GM18907 (cell line): ENCODE measurements around the gene TRPM3.

Experiments
- ATAC-seq: cut with Tn5 transposase; IDR thresholded peaks from one replicate; pipeline ENCODE4 v1.9.1; 2021; ENCODE audit warnings: mild to moderate bottlenecking, moderate library complexity; ENCODE audit not compliant: unreplicated experiment

Gene TRPM3

DNA sequence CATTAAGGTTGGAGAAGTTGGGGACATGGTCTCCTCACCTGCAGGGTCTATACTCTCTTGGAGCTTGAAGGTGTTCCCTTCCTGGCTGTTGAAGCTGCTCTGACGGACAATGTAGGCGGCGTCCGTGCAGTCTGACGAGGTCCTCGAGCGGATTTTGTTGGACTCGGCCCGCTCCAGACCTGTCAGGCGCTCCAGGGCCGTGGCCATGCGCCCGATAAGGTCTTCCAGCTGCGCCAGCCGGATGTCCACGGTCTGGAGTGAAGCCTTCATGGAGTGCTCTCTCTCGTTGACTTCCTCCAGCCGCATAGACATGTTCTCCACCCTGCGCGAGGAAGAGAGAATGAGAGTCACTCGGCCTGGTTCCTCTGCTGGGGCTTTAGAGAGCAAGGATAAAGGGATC lies 584.3 kb downstream of the TRPM3 start:
- no peak for ATAC-seq

DNA sequence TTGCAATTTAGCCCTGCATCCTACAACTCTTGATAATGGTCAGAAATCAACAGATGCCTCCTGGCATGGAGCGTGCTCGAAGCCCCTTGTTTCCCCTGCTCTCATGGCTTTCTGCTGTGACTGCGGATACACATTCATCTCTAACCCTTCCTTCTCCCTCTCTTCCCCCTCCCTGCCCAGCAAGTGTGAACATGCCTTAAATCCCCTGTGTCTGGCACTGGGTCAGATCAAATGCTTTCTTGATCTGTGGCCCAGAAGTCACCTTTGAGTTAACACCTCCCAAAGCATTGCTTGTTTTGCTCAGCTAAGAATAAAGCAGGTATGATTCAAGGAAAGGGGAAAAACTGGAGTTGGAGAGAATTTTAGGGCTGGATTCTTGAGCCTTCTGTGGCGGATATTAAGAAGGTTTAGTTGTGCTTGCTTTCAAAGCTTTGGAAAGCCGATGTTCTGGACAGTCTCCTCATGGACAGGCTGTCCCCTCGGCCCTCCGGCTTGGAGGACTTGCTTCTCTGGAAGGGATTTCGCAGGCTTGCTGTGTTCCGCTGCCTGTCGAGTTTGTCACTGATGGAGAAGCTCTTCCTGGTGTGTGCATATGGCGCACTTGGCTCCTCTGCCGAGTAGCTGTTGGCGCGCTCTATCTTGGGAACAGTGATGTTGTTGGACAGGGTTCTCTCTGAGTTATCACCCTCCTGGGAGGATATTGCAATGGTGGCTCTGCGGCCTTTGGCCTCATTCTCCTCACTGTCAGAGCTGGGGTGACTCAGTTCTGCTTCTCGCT lies 585.7 kb downstream of the TRPM3 start:
- no peak for ATAC-seq

GRCh38 chr9:70534471-70534870 lies 587.0 kb downstream of the TRPM3 start:
- ATAC-seq = no peak

GRCh38 chr9:70534061-70534460 lies 587.4 kb downstream of the TRPM3 start:
- no peak for ATAC-seq

DNA sequence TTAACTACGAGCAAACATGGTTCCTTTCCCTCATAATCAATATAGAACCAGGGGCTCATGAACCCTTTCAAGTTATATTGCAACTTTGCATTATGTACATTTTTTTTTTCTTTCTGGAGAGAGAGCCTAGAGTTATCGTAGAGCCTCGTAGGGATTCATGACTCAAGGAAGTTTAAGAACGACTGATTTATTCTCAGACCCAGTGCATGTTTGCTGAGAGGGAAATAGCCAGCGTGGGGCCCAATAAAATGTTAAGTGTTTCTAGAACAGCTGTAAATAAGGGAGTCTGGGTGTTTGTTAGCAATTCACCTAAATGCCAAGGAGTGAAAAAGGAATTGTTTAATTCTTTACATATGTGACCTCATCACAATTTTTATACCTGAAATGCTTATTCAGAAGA lies 587.9 kb downstream of the TRPM3 start:
- no peak for ATAC-seq

- no peak for ATAC-seq
Observed at GRCh38 chr9:70532716-70533115, 588.7 kb downstream of the TRPM3 start.

DNA sequence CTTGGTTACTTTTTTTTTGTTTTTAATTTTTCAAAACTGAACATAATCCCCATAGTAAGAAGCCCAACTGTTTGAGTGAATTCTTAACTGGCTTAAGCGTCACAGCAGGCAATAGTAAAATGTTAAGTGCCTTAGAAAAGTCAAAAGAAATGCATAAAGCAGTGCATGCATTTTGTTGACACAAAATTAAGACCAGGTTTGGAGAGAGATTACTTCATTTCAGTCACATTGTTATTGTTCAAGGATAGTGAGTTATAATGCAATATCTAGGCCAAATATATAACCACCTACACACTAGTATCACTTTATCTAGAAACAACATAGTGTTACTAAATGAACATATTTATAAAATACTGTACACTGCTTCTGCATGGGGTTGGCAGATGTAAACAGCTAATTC lies 590.1 kb downstream of the TRPM3 start:
- ATAC-seq = no peak

DNA sequence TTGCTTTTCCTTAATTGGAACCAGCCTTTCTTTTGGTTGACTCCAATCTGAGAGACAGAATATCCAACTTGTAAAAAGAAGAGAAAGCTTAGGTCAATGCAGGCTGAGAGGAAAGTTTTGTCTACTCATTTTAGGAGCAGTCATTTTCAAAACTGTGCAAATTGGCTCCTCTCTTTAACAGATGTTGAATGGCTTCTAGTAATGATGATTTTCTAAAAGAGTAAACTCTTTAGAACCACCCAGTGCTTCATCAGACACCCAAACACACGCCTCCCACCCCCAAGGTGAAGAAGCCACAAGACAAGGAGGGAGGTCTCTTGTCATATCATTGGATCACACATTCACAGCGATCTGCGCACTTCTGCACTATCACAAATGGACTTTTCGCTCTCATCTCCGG lies 590.7 kb downstream of the TRPM3 start:
- ATAC-seq = no peak

- ATAC-seq = no peak
Observed at GRCh38 chr9:70529833-70530232, 591.6 kb downstream of the TRPM3 start.

- no peak for ATAC-seq
Observed at GRCh38 chr9:70529377-70529776, 592.0 kb downstream of the TRPM3 start.

DNA sequence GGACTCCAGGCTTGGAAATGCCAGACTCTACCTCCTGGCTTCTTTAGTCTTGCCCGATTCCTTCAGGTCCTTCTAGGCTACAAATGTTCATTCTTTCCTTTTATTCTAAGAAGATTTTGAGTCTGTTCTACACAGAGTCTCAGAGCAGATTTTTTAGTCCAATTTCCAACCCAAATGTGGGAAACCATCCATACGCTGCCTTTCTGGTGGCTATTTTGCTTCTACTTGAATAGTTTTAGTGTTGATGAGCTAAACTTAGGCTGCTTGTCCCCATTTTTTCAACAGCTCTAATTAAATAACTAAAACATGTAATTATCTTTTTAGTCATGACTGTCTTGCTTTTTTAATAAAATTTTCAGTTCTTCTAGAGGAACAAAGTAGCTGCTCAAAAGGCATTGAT lies 594.5 kb downstream of the TRPM3 start:
- ATAC-seq = no peak

GRCh38 chr9:70525519-70525918 lies 595.9 kb downstream of the TRPM3 start:
- no peak for ATAC-seq

DNA sequence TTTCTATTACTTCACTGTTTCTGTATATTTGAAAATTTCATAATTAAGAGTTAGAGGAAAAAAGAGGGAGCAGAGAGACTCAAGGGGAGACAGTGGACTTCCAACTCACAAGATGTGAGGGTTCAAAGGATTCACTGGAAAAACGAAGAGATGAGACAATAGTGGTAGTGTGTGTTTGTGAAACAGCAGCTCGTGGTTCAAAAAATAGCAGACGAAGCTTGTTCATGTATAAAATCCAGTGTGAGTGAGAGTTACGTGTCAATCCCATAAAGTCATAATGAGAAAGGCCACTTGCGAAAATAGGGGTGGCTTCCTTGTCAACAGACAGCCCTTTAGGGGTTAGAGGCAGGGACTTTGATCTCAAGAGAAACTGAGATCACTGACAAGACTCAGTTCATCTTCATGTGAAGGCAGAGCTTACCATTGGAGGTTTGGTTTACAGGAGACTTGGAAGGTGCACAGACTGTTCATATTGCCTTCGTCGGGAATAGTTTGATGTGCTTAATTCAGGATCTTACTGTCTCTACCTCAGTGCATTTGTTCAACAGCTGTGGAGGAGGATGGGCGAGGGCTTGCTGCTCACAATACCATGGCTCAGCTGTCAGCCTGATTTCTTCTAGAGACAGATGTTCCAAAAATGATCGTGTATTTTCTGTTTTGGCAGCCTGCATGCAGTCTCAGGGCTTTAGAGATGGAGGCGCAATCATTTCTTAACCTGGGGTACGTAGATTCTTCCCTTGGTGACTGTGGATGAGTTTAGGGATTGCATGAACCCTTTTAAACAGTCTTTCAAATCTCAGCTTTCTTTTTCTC lies 601.3 kb downstream of the TRPM3 start:
- peak; percentile 81 for ATAC-seq

- ATAC-seq = no peak
Observed at GRCh38 chr9:70517926-70518610, 603.4 kb downstream of the TRPM3 start.

DNA sequence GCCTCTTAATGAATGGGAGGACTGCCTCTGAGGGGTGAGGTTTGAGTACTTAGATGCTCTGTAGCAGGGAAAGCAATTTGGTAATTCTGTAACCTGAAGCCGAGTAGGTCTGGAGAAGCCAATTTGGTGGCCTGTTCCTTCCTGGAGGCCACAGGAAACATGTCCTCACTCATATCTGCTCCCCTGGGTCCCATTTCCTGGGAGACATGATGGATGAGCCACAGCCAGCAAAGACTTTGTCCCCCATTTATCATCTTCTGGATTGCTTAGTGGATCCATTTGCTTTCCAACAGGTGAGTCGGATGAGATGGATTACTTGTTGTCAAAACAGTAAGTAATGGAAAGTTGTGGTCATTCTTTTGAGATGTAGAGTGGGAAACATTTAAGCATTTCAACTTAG lies 607.1 kb downstream of the TRPM3 start:
- ATAC-seq = no peak

GRCh38 chr9:70511858-70512257 lies 609.6 kb downstream of the TRPM3 start:
- ATAC-seq = no peak

GRCh38 chr9:70510157-70510770 lies 611.2 kb downstream of the TRPM3 start:
- no peak for ATAC-seq

DNA sequence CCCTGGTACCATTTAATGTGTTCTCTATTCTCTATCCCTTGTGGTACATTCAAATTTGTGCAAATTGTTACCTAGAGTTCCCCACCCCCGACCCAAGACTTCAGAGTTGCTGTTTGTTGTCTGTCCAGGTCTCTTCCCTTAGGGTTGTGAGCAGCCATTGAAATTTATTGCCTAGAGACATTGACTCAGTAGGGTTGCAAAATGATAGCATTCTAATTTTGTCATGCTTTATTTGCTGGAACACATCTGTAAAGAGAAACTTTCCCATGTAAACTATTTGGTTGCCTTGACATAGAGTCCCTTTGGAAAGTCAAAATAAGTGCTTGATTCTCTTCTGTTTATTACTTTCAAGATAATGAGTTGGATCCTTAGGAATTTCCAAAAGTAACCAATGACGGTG lies 615.3 kb downstream of the TRPM3 start:
- ATAC-seq = no peak

- no peak for ATAC-seq
Observed at GRCh38 chr9:70504834-70505233, 616.6 kb downstream of the TRPM3 start.

GRCh38 chr9:70502690-70503089 lies 618.7 kb downstream of the TRPM3 start:
- ATAC-seq = no peak

DNA sequence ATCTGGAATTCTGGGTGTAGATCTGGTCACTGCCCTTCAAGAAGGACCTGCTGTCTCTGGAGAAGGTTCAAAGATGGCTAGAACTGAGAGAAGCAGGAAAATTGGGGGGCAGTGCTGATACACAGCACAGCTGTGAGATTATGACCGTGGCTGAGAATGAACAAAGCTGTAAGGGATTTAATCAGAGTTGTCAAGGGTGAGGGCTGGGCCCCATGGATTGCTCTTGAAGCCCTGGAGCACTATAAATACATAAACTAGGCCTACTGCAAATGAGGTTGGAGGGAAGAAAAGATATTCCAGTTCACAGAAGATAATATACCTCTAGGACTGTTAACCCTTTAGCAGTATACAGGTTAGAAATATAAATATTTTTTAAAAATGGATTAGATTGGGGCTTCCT lies 620.6 kb downstream of the TRPM3 start:
- no peak for ATAC-seq
